HFFc6 (cell line): ENCODE data around the gene LRRK1. TPM values are rescaled to one million over a fixed set of nuclear protein-coding genes. Genes with fewer than 3 reads are reported as not detected.

ENCODE experiments used
- DNase-seq: peaks from one replicate; pipeline ENCODE4 v3.0.0-alpha.2; 2018
- H3K27ac Mint-ChIP-seq: 2 replicates; pipeline ENCODE4 v1.8.0; 2020; ENCODE audit warnings: mild to moderate bottlenecking, mixed read lengths
- H3K27me3 Mint-ChIP-seq: 2 replicates; pipeline ENCODE4 v1.8.0; 2021; ENCODE audit warnings: mild to moderate bottlenecking, moderate library complexity, mixed read lengths; ENCODE audit not compliant: insufficient read depth
- H3K36me3 Mint-ChIP-seq: 2 replicates; pipeline ENCODE4 v1.8.0; 2021; ENCODE audit warnings: low read depth, mixed read lengths
- H3K4me1 Mint-ChIP-seq: 2 replicates; pipeline ENCODE4 v1.8.0; 2020; ENCODE audit warnings: low read depth, mixed read lengths
- H3K4me3 Mint-ChIP-seq: 2 replicates; pipeline ENCODE4 v1.8.0; 2020; ENCODE audit warnings: mild to moderate bottlenecking, moderate library complexity, mixed read lengths
- H3K9me3 Mint-ChIP-seq: 2 replicates; pipeline ENCODE4 v1.8.0; 2020; ENCODE audit warnings: mild to moderate bottlenecking, mixed read lengths
- CTCF ChIP-seq: fragments of 200-600 bp; sonication (generic); IDR thresholded peaks from 2 replicates; pipeline ENCODE4 v1.5.0; 2021; ENCODE audit warnings: antibody characterized with exemption, mild to moderate bottlenecking
- total RNA-seq, 6 experiments: library from RNA; stranded (reverse); fragmentation: NEBNext Ultra II Directional; extraction: Animal tissue kit (Norgen Biotek cat#: 25700); gene quantifications; 2 replicates in 1 of 6; 3 replicates in 5 of 6; pipeline ENCODE4 v1.2.3, GENCODE V29; 2021

The LRRK1 gene
- total RNA-seq, 6 experiments from 2014 or later: 11.4 to 14.8 (median 13.5) TPM

DNA sequence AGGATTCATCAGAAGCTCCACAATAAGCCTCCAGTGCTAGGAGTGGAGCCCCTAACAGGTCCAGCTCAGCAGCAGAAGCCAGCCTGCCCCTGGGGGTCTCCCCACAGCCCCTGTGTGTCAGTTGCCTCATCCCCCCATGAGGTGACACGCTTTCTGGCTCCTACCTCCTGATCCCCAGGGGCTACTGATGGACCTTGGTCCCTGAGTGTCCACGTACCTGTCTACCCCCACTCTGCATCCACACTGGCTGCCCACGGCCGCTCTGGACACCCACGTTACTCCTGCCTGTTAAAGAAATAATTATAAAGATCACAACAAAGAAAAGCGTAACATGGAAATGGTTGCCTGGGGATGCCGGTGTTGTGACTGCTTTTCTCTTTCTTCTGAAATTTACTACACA is 189.6 kb downstream of the LRRK1 start:
- DNase-seq: no peak
- H3K4me1 Mint-ChIP-seq: peaks cover 17% of the 10 kb centered on the region
- no peak overlapping the region for H3K27ac Mint-ChIP-seq
- TF ChIP-seq CTCF: no peak
- H3K9me3 Mint-ChIP-seq: no peaks in the 10 kb centered on the region
- no peak overlapping the region for H3K4me3 Mint-ChIP-seq
- H3K27me3 Mint-ChIP-seq: peaks cover 1% of the 10 kb centered on the region
- no peaks in the 10 kb centered on the region for H3K36me3 Mint-ChIP-seq

DNA sequence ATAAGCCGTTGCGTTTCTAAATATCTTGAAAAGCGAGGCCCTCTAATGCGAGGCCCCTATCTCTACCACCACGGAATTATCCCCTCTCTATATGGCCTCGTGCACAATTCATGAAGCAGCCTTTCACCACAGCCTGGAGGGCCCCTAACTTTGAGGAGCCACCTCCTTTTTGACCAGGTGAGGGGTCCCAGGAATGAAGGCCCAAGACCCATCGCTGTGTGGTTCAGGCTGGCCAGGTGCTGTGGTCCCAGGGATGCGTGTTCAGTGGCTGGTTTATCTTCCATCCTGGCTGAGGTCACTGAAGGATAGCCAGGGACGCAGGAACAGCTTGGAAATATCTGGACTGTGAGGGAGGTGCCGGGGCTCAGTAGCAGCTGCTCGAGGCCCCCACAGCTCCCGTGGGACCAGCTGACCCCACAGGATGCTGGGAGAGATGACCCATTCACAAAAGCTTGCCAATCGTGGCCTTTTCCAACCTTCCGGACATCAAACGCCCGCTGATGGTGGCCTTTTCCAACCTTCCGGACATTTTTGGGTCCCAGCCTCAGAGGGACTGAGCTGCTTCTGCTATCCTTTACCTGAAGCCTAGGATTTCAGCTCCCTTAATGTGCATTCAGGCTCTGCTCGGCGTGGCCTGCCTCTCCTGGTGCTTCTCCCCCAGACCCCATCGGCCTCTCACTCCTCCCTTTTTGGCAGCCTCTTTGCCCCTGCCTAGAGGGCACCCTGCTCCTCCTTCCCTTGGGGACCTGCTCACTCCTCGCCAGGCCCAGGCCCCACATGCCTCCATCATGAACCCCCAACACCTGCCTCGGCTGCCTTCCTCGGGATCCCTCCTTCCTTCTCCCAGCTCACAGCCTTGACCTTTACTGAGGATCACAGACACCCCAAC is 191.8 kb downstream of the LRRK1 start:
- DNase-seq: no peak
- Mint-ChIP-seq H3K27ac (no peak overlapping the region), H3K4me1 (peaks cover 9% of the 10 kb centered on the region), H3K9me3 (no peaks in the 10 kb centered on the region), H3K4me3 (no peak overlapping the region), H3K27me3 (peaks cover 1% of the 10 kb centered on the region), H3K36me3 (no peaks in the 10 kb centered on the region)
- TF ChIP-seq CTCF: no peak

- Mint-ChIP-seq H3K36me3 (no peaks in the 10 kb centered on the region), H3K4me3 (no peak overlapping the region), H3K4me1 (peaks cover 12% of the 10 kb centered on the region), H3K27me3 (peaks cover 1% of the 10 kb centered on the region), H3K9me3 (no peaks in the 10 kb centered on the region), H3K27ac (no peak overlapping the region)
- no peak for DNase-seq
- TF ChIP-seq CTCF: no peak
Observed at GRCh38 chr15:101111570-101112262, 192.6 kb downstream of the LRRK1 start.

DNA sequence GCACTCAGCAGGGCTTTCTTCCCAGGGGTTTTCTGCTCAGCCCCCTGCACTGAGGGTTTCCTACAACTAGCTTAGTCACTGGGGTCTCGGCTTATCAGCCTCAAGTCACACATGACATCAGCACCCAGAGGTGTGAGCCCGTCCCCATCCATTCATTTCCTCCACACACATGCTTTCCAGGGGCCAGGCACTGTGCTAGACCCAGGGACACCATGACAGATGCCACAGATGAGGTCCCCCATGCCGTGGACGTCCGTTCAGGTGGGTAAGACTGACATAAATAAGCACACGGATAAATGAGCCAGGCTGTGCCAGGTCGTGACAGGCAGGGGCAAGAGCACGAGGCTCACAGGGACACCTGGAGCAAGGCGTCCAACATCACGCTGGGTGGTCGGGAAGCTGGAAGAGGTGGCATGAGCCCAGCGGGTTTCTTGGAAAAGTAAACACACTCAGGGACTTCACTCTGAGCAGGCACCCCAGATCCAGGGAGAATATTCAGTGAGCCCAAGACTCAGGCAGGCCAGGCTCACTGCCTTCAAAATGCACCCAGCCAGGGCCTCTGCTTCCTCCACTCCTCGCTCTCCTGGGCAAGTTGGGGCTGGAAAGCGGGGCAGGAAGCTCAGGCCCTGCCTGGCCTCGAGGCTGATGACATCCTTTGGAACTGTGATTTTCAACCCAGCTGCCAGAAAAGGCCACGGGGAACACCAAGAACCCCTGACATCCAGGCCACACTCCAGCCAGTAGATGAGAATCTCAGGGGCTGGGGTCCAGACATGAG is 193.4 kb downstream of the LRRK1 start:
- no peak overlapping the region for H3K27ac Mint-ChIP-seq
- no peaks in the 10 kb centered on the region for H3K9me3 Mint-ChIP-seq
- H3K36me3 Mint-ChIP-seq: no peaks in the 10 kb centered on the region
- peaks cover 3% of the 10 kb centered on the region for H3K27me3 Mint-ChIP-seq
- H3K4me1 Mint-ChIP-seq: peaks cover 12% of the 10 kb centered on the region
- DNase-seq: no peak
- no peak for TF ChIP-seq CTCF
- no peak overlapping the region for H3K4me3 Mint-ChIP-seq

GRCh38 chr15:101113114-101114005 is 194.2 kb downstream of the LRRK1 start:
- H3K9me3 Mint-ChIP-seq: no peaks in the 10 kb centered on the region

More at GRCh38 chr15:101113114-101114005, 194.2 kb downstream of the LRRK1 start:
- Mint-ChIP-seq H3K27me3 (peaks cover 3% of the 10 kb centered on the region), H3K27ac (no peak overlapping the region), H3K4me1 (peaks cover 12% of the 10 kb centered on the region), H3K36me3 (no peaks in the 10 kb centered on the region), H3K4me3 (no peak overlapping the region)
- no peak for DNase-seq
- TF ChIP-seq CTCF: no peak
